ENCODE results near the gene RHBDD1.

Gene RHBDD1

DNA sequence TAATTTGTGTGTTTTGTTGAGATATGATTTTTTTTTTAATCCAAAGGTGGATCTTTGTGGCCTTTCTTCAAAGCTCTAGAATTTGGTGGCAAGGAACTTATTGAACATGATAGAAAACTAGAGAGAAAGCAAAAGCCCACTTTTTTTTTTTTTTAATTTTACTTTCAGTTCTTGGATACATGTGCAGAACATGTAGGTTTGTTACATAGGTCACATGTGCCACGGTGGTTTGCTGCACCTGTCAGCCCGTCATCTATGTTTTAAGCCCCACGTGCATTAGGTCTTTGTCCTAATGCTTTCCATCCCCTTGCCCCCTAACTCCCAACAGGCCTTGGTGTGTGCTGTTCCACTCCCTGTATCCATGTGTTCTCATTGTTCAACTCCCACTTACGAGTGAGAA is 135.9 kb downstream of the RHBDD1 start:
- DNase-seq (ENCODE audit: extremely low spot score) = no peak
- CTCF ChIA-PET = interaction anchor here (1.1 to 1.3 kb wide), 2 partner anchors 12 to 170 kb away, joined by 3 read pairs; no protein-coding TSS in a partner anchor
- TF ChIP-seq CTCF (IDR thresholded peaks at IDR 0.05; ENCODE audit: control extremely low read depth, extremely low read depth, low read depth, missing control alignments) = no peak
- POLR2A ChIA-PET = no interaction called here

GRCh38 chr2:226973816-226974215 is 138.0 kb downstream of the RHBDD1 start:
- no peak for DNase-seq (ENCODE audit: extremely low spot score)
- TF ChIP-seq CTCF (IDR thresholded peaks at IDR 0.05; ENCODE audit: control extremely low read depth, extremely low read depth, low read depth, missing control alignments) = no peak
- POLR2A ChIA-PET = no interaction called here
- CTCF ChIA-PET = interaction anchor here (1.0 kb wide), 1 partner anchor 12 kb away, joined by 3 read pairs; no protein-coding TSS in a partner anchor

DNA sequence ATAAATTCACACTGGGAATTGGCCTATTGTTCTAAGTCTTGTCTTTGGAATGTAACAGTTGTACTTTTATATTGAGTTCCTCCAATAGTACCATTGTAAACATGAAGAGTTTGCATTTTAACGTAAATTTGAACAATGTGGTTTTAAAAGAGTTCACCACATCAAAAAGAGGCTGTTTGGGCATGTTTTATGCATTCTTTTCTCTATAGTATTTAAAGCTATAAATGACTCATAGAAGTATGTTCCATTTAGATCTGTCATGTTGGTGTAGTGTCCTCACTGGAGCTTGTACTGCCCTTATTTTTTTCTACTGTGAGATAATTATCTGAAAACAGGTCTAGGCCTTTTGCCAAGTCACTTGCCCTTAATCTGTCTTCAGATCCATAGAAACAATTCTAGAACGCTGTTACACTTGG is 141.9 kb downstream of the RHBDD1 start:
- CTCF ChIA-PET = interaction anchor here (0.9 to 1.3 kb wide), 3 partner anchors 10 to 55 kb away, joined by 3 to 4 read pairs (median 3); no protein-coding TSS in a partner anchor
- POLR2A ChIA-PET = no interaction called here
- no peak for DNase-seq (ENCODE audit: extremely low spot score)
- TF ChIP-seq CTCF (IDR thresholded peaks at IDR 0.05; ENCODE audit: control extremely low read depth, extremely low read depth, low read depth, missing control alignments) = no peak

DNA sequence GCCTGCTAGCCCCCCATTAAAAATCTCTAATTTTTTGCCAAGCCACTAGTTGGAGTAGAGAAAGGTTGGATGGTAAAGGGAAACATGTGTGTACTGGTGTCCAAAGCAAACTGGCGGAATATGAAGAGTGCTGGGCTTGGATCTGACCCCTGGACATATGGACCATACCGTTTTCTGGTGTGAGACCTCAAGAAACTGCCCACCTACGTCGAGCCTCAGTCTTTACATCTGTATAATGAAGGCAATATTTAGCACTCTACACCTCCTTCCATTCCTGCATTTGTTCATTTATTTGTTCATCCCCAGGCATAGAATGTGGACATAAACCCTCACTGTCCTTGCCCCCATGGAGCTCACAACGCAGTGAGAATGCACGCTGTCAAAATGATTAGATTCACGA is 142.4 kb downstream of the RHBDD1 start:
- ChIA-PET CTCF (interaction anchor here (0.9 to 1.3 kb wide), 3 partner anchors 9 to 55 kb away, joined by 3 to 4 read pairs (median 3); no protein-coding TSS in a partner anchor), POLR2A (no interaction called here)
- DNase-seq (ENCODE audit: extremely low spot score) = no peak
- no peak for TF ChIP-seq CTCF (IDR thresholded peaks at IDR 0.05; ENCODE audit: control extremely low read depth, extremely low read depth, low read depth, missing control alignments)

GRCh38 chr2:226979004-226979403 is 143.2 kb downstream of the RHBDD1 start:
- no peak for DNase-seq (ENCODE audit: extremely low spot score)
- ChIA-PET POLR2A (no interaction called here), CTCF (interaction anchor here (1.3 kb wide), 1 partner anchor 8 kb away, joined by 3 read pairs; no protein-coding TSS in a partner anchor)
- no peak for TF ChIP-seq CTCF (IDR thresholded peaks at IDR 0.05; ENCODE audit: control extremely low read depth, extremely low read depth, low read depth, missing control alignments)

DNA sequence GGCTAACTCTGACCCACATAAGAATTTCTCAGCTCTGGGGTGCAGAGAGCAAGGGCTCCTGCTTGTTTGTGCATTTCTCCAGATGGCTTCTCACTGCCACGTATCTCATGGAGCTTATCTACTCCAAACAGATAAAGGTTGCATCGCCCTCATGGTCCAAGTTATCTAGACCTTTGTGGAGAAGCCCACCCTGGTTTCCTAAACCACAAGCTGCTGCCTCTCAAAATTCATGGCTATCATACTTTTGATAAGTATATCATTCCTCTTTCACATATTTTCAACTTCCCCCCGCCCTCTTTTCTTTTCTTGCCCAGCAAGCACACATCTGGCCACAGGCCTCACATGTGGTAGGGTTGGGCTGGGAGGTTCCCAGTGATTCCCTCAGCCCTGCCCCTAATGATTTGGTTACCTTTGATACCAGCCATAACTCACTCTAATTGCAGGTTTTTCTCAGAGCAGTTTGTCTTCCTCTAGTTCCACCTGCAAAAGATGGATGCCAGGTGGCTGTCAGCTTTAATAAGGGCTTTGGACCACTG is 146.0 kb downstream of the RHBDD1 start:
- DNase-seq (ENCODE audit: extremely low spot score) = no peak
- CTCF ChIA-PET = interaction anchor here (0.9 to 2.2 kb wide), 8 partner anchors 10 to 179 kb away, joined by 3 to 9 read pairs (median 4); no protein-coding TSS in a partner anchor
- TF ChIP-seq CTCF (IDR thresholded peaks at IDR 0.05; ENCODE audit: control extremely low read depth, extremely low read depth, low read depth, missing control alignments) = no peak
- POLR2A ChIA-PET = no interaction called here

Measured in GM10248 (cell line).